Esophagus muscularis mucosa (tissue), 4 donors: ENCODE measurements around the gene CRACDL. TPM values are rescaled to one million over a fixed set of nuclear protein-coding genes. Genes with fewer than 3 reads are reported as not detected.

Experiments used
- DNase-seq: peaks from one replicate; pipeline ENCODE4 v3.0.0-alpha.2; 2017; ENCODE audit errors: extremely low spot score
- H3K27ac ChIP-seq, 4 donors: fragments of 200-600 bp; sonication (generic); replicated peaks in 1 of 4; 1 replicate in 3 of 4; 2 replicates in 1 of 4; pipeline ENCODE4 v1.5.1; 2016 to 2019; ENCODE audit warnings: mild to moderate bottlenecking in 1 of 4
- H3K27me3 ChIP-seq, 4 donors: fragments of 200-600 bp; sonication (generic); one replicate each; pipeline versions ENCODE4 v1.5.1 to v1.6.0; 2016 to 2019
- H3K36me3 ChIP-seq, 4 donors: fragments of 200-600 bp; sonication (generic); one replicate each; pipeline ENCODE4 v1.5.1; 2016 to 2019
- H3K4me1 ChIP-seq, 4 donors: fragments of 200-600 bp; sonication (generic); one replicate each; pipeline ENCODE4 v1.5.1; 2016 to 2019
- H3K4me3 ChIP-seq, 4 donors: fragments of 200-600 bp; sonication (generic); 1 replicate in 2 of 4; 2 replicates in 2 of 4; pipeline ENCODE4 v1.5.1; 2016 to 2019; ENCODE audit warnings: mild to moderate bottlenecking in 4 of 4, moderate library complexity in 1 of 4
- H3K9me3 ChIP-seq, 4 donors: fragments of 200-600 bp; sonication (generic); 1 replicate in 3 of 4; 2 replicates in 1 of 4; pipeline ENCODE4 v1.5.1; 2016 to 2019
- CTCF ChIP-seq, 3 experiments: fragments of 200-600 bp in 2 of 3; fragments of 450-650 bp in 1 of 3; sonication (generic) in 2 of 3; IDR thresholded peaks; one replicate each; pipeline ENCODE4 v1.5.1; 2017 to 2019; ENCODE audit warnings: antibody characterized with exemption in 3 of 3, mild to moderate bottlenecking in 2 of 3, moderate library complexity in 1 of 3
- EP300 ChIP-seq: sonication (generic); formaldehyde crosslinking; IDR thresholded peaks from one replicate; pipeline ENCODE4 v1.6.1; 2017; ENCODE audit warnings: antibody characterized with exemption
- POLR2A ChIP-seq: fragments of 450-650 bp; IDR thresholded peaks from one replicate; pipeline ENCODE4 v1.6.1; 2017; ENCODE audit warnings: antibody characterized with exemption, moderate library complexity, mild to moderate bottlenecking, low read depth
- POLR2AphosphoS5 ChIP-seq, 2 donors: sonication (generic); formaldehyde crosslinking; IDR thresholded peaks; one replicate each; pipeline ENCODE4 v1.6.1; 2017; ENCODE audit warnings: antibody characterized with exemption in 2 of 2
- WGBS: methylation state at CpG from one replicate; pipeline ENCODE4 v1.1.5; 2018; 5-methylcytosine and 5-hydroxymethylcytosine counted together
- intact Hi-C: fragments of 100-400 bp; cut with DNase I; formaldehyde crosslinking; loops from one replicate; pipeline ENCODE4 v1.15.1; 2023
- total RNA-seq, 4 donors: library from RNA; depleted of rRNA; stranded (reverse); fragments of >200 nt; gene quantifications; one replicate each; pipeline versions ENCODE4 v1.1.0 to v1.2.1, GENCODE V29; 2016

Gene CRACDL
- total RNA-seq, 4 donors from 2014 or later: 1.7 to 4.7 (median 3.3) TPM

- Histone ChIP-seq H3K36me3 (no peaks in the 10 kb centered on the region), H3K4me1 (no peaks in the 10 kb centered on the region), H3K4me3 (no peak overlapping the region), H3K9me3 (no peaks in the 10 kb centered on the region), H3K27ac (no peak overlapping the region), H3K27me3 (no peaks in the 10 kb centered on the region)
- WGBS: 79% methylated on average over 9 of the region's 9 CpGs
- intact Hi-C loops: no loop called here
- peak; percentile 89 for DNase-seq
- TF ChIP-seq EP300 (no peak), POLR2A (no peak), POLR2AphosphoS5 (IDR thresholded peaks at IDR 0.05) (no peak), CTCF (IDR thresholded peaks at IDR 0.05) (no peak)
These were observed 40.1 kb downstream of the CRACDL start for GRCh38 chr2:98895901-98896300.

DNA sequence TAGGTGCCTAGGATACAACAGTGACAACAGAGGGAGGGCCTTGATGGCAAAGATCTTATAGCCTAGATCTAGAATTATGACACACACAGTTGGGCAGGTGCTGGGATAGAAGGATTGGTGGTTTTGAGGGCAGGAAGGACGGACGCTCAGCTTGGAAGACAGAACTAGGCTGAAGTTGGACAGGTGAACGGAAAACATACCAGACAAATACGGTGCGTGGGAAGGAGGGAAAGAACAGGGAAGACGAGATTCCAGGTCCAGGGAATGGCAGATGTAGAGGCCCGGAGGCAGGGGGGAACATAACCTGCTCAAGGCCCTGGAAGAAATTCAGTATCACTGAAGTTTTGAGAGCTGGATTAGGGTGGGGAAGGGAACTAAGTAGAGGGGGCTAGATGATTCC, 40.8 kb downstream of the CRACDL start:
- no peaks in the 10 kb centered on the region for H3K36me3 ChIP-seq
- intact Hi-C loops: no loop called here
- H3K27me3 ChIP-seq: no peaks in the 10 kb centered on the region
- H3K4me3 ChIP-seq: no peak overlapping the region
- no peaks in the 10 kb centered on the region for H3K9me3 ChIP-seq
- no peaks in the 10 kb centered on the region for H3K4me1 ChIP-seq
- peak; percentile 68 for DNase-seq
- H3K27ac ChIP-seq: no peak overlapping the region
- WGBS: 98% methylated on average over 7 of the region's 7 CpGs
- no peak for TF ChIP-seq EP300
- TF ChIP-seq POLR2A: no peak
- no peak for TF ChIP-seq POLR2AphosphoS5 (IDR thresholded peaks at IDR 0.05)
- no peak for TF ChIP-seq CTCF (IDR thresholded peaks at IDR 0.05)

- Histone ChIP-seq H3K36me3 (no peaks in the 10 kb centered on the region), H3K4me3 (no peak overlapping the region), H3K4me1 (no peaks in the 10 kb centered on the region), H3K27me3 (no peaks in the 10 kb centered on the region), H3K9me3 (no peaks in the 10 kb centered on the region), H3K27ac (no peak overlapping the region)
- 91% methylated on average over 11 of the region's 11 CpGs for WGBS
- TF ChIP-seq EP300 (no peak), POLR2AphosphoS5 (IDR thresholded peaks at IDR 0.05) (no peak), POLR2A (no peak), CTCF (IDR thresholded peaks at IDR 0.05) (no peak)
- intact Hi-C loops: no loop called here
- DNase-seq: peak; percentile 86
These were observed 41.6 kb downstream of the CRACDL start for GRCh38 chr2:98894331-98895000.

DNA sequence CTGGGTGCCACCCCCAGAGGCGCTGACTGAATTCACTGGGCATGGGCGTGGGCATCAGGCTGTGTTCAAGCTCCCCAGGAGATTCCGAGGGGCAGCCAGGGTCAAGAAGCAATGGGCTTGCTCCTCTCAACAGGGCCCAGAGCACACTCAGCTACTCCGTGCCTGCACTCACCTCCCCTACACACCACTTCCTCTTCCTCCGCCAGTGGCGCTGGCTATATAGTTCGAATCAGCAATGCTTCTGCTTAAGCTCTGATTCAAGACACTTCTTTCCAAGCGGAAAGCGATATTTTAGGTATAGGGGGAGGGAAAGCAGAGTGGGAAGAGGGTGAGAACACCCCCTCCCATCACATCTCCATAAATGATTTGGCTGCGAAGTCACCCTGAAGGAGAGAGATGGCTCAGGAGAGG, 42.1 kb downstream of the CRACDL start:
- Histone ChIP-seq H3K36me3 (no peaks in the 10 kb centered on the region), H3K27ac (no peak overlapping the region), H3K27me3 (no peaks in the 10 kb centered on the region), H3K4me1 (no peaks in the 10 kb centered on the region), H3K4me3 (no peak overlapping the region), H3K9me3 (no peaks in the 10 kb centered on the region)
- intact Hi-C loops: no loop called here
- peak; percentile 82 for DNase-seq
- WGBS: 86% methylated on average over 10 of the region's 10 CpGs
- no peak for TF ChIP-seq CTCF (IDR thresholded peaks at IDR 0.05)
- TF ChIP-seq POLR2AphosphoS5 (IDR thresholded peaks at IDR 0.05): no peak
- TF ChIP-seq POLR2A: no peak

- intact Hi-C loops: no loop called here
- H3K27me3 ChIP-seq: no peaks in the 10 kb centered on the region
- no peaks in the 10 kb centered on the region for H3K4me1 ChIP-seq
- 84% methylated on average over 6 of the region's 6 CpGs for WGBS
- TF ChIP-seq POLR2A (no peak), CTCF (IDR thresholded peaks at IDR 0.05) (no peak), EP300 (no peak), POLR2AphosphoS5 (IDR thresholded peaks at IDR 0.05) (no peak)
- peaks cover 0 to 4% (median 3%) of the 10 kb centered on the region in 4 donors for H3K9me3 ChIP-seq
- no peak overlapping the region for H3K4me3 ChIP-seq
- no peak for DNase-seq
- no peak overlapping the region for H3K27ac ChIP-seq
- H3K36me3 ChIP-seq: no peaks in the 10 kb centered on the region
These were observed 43.2 kb downstream of the CRACDL start for GRCh38 chr2:98892871-98893270.
